Measurements from ENCODE around the gene AP2A2.

GRCh38 chr11:1052133-1053011 is 126.7 kb downstream of the AP2A2 start:
- TF ChIP-seq CTCF (conservative IDR thresholded peaks at IDR 0.05; ENCODE audit: low read depth, low read length) = no peak
- no peak for TF ChIP-seq EZH2phosphoT487 (IDR thresholded peaks at IDR 0.05; ENCODE audit: borderline replicate concordance, low read length)
- TF ChIP-seq EZH2 (IDR thresholded peaks at IDR 0.05; ENCODE audit: low read length, unreplicated experiment) = no peak

Measured in PC-3 (cell line).